ENCODE results near the gene PPP1R13L. TPM values are rescaled to one million over a fixed set of nuclear protein-coding genes. Genes with fewer than 3 reads are reported as not detected.

PPP1R13L gene
- total RNA-seq, 1 experiment from 2014 or later, result 27.5 TPM

- TF ChIP-seq ZBTB21 (CRISPR knock-in tag; IDR thresholded peaks at IDR 0.05; ENCODE audit: borderline replicate concordance) (no peak), MAX (CRISPR knock-in tag; IDR thresholded peaks at IDR 0.05) (peak; percentile 24), GRHL2 (CRISPR knock-in tag; IDR thresholded peaks at IDR 0.05; ENCODE audit: insufficient replicate concordance, severe bottlenecking) (no peak), FOXP4 (CRISPR knock-in tag; IDR thresholded peaks at IDR 0.05) (no peak), NFATC4 (CRISPR knock-in tag; IDR thresholded peaks at IDR 0.05) (no peak), GABPB1 (CRISPR knock-in tag; IDR thresholded peaks at IDR 0.05) (no peak), SMAD3 (CRISPR knock-in tag; IDR thresholded peaks at IDR 0.05; ENCODE audit: borderline replicate concordance) (no peak), ESRRA (CRISPR knock-in tag; IDR thresholded peaks at IDR 0.05; ENCODE audit: borderline replicate concordance) (no peak), KAT7 (CRISPR knock-in tag; IDR thresholded peaks at IDR 0.05; ENCODE audit: borderline replicate concordance) (no peak), E2F4 (CRISPR knock-in tag; IDR thresholded peaks at IDR 0.05; ENCODE audit: borderline replicate concordance, low read depth) (peak; percentile 53; the same call in 1 of the 2 replicates), NFYB (CRISPR knock-in tag; conservative IDR thresholded peaks at IDR 0.05; ENCODE audit: low read depth) (no peak), ATF6 (CRISPR knock-in tag; IDR thresholded peaks at IDR 0.05) (no peak), JAZF1 (CRISPR knock-in tag; IDR thresholded peaks at IDR 0.05) (no peak), ARID4B (CRISPR knock-in tag; IDR thresholded peaks at IDR 0.05; ENCODE audit: borderline replicate concordance) (no peak), PRRX2 (CRISPR knock-in tag; IDR thresholded peaks at IDR 0.05) (no peak), FOXJ3 (CRISPR knock-in tag; IDR thresholded peaks at IDR 0.05; ENCODE audit: borderline replicate concordance) (no peak), SP1 (CRISPR knock-in tag; conservative IDR thresholded peaks at IDR 0.05) (no peak), MXD4 (CRISPR knock-in tag; IDR thresholded peaks at IDR 0.05; ENCODE audit: borderline replicate concordance) (no peak), PRDM15 (CRISPR knock-in tag; IDR thresholded peaks at IDR 0.05) (no peak), IRF1 (CRISPR knock-in tag; IDR thresholded peaks at IDR 0.05) (no peak), SOX15 (CRISPR knock-in tag; IDR thresholded peaks at IDR 0.05) (no peak), TEAD4 (CRISPR knock-in tag; IDR thresholded peaks at IDR 0.05) (no peak)
Observed at GRCh38 chr19:45405435-45406225, 761 bp upstream of the PPP1R13L start (continued).

All from WTC11 (cell line).